ENCODE data around the gene JMJD6. TPM values are rescaled to one million over a fixed set of nuclear protein-coding genes. Genes with fewer than 3 reads are reported as not detected.
"Not testable (repeated sequence)": the region's sequence is repeated elsewhere in the genome, so short reads cannot be mapped to it uniquely, and the experiment has no call there.

JMJD6 gene
- polyA plus RNA-seq, 1 donor (not counting 4 experiments of a cell fraction or from before 2014, with no cell fraction given), result 12.0 TPM

DNA sequence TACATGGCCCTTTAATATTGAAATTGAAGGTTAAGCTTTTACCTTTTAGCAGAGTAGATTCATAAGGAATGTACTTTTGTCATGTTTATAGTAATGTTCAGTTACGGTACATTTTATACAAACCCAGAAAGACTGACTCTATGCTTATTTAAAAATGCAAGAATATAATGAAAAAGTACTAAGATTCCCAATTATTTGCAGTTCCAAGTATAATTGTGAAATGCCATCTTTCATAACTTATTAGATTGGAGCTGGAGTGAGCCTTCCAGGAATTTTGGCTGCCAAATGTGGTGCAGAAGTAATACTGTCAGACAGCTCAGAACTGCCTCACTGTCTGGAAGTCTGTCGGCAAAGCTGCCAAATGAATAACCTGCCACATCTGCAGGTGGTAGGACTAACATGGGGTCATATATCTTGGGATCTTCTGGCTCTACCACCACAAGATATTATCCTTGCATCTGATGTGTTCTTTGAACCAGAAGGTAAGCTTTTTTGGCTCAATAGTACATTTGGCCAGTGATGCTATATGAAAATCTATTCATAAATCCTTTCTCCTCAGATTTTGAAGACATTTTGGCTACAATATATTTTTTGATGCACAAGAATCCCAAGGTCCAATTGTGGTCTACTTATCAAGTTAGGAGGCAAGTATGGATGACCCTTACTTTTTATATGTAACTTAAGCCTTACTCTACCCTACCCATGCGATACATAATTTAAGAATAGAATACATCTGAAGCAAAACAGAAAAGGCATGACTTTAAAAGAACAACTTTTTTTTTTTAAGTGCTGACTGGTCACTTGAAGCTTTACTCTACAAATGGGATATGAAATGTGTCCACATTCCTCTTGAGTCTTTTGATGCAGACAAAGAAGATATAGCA, 6.6 kb upstream of the JMJD6 start:
- Histone ChIP-seq H3K27me3 (ENCODE audit: control insufficient read depth, extremely low read depth, insufficient read depth, low read length) (no peaks in the 10 kb centered on the region), H3K36me3 (ENCODE audit: control insufficient read depth in 2 of 2, extremely low read depth in 1 of 2, insufficient read depth in 2 of 2, low read length in 2 of 2) (peaks cover 14 to 40% of the 10 kb centered on the region in 2 experiments), H3K9ac (ENCODE audit: control insufficient read depth, extremely low read depth, insufficient read depth, low read length) (peak overlapping the region; percentile 1), H3K27ac (ENCODE audit: control insufficient read depth, insufficient read depth, low read length) (no peak overlapping the region), H3K9me1 (ENCODE audit: control insufficient read depth, extremely low read depth, insufficient read depth, low read length) (no peaks in the 10 kb centered on the region), H2AFZ (ENCODE audit: control insufficient read depth, low read length) (no peak overlapping the region), H3K4me1 (ENCODE audit: control insufficient read depth, extremely low read depth, insufficient read depth, low read length) (peaks cover 24% of the 10 kb centered on the region), H3K4me2 (ENCODE audit: control insufficient read depth, extremely low read depth, insufficient read depth, low read depth, low read length) (peak overlapping the region; percentile 96), H4K20me1 (ENCODE audit: control insufficient read depth, extremely low read depth, insufficient read depth, low read length) (peaks cover 28% of the 10 kb centered on the region), H3K9me3 (ENCODE audit: control insufficient read depth, low read depth, low read length) (no peaks in the 10 kb centered on the region), H3K79me2 (ENCODE audit: control insufficient read depth, insufficient read depth, low read length) (peaks cover 69% of the 10 kb centered on the region), H3K4me3 (ENCODE audit: control insufficient read depth in 2 of 3, extremely low read depth in 1 of 3, insufficient read depth in 2 of 3, low read depth in 1 of 3, low read length in 3 of 3) (peak overlapping the region in 2 of 3 experiments; percentile 98 to 100)
- FAIRE-seq, result no peak
- TF ChIP-seq, protein P1, sequence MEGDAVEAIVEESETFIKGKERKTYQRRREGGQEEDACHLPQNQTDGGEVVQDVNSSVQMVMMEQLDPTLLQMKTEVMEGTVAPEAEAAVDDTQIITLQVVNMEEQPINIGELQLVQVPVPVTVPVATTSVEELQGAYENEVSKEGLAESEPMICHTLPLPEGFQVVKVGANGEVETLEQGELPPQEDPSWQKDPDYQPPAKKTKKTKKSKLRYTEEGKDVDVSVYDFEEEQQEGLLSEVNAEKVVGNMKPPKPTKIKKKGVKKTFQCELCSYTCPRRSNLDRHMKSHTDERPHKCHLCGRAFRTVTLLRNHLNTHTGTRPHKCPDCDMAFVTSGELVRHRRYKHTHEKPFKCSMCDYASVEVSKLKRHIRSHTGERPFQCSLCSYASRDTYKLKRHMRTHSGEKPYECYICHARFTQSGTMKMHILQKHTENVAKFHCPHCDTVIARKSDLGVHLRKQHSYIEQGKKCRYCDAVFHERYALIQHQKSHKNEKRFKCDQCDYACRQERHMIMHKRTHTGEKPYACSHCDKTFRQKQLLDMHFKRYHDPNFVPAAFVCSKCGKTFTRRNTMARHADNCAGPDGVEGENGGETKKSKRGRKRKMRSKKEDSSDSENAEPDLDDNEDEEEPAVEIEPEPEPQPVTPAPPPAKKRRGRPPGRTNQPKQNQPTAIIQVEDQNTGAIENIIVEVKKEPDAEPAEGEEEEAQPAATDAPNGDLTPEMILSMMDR (optimal IDR thresholded peaks at IDR 0.05 in 1 of 3, IDR thresholded peaks at IDR 0.05 in 1 of 3, conservative IDR thresholded peaks at IDR 0.05 in 1 of 3; ENCODE audit: extremely low read depth in 1 of 3, insufficient read depth in 2 of 3, low read length in 3 of 3), result no peak
- TF ChIP-seq EZH2 (IDR thresholded peaks at IDR 0.05; ENCODE audit: low read length), result no peak
- no peak for DNase-seq (ENCODE audit: low read depth, low spot score)
- dilution Hi-C loops (cut with MboI; ENCODE audit: extremely low pct_ligation_motif_present, low sequenced_read_pairs), result no loop called here

DNA sequence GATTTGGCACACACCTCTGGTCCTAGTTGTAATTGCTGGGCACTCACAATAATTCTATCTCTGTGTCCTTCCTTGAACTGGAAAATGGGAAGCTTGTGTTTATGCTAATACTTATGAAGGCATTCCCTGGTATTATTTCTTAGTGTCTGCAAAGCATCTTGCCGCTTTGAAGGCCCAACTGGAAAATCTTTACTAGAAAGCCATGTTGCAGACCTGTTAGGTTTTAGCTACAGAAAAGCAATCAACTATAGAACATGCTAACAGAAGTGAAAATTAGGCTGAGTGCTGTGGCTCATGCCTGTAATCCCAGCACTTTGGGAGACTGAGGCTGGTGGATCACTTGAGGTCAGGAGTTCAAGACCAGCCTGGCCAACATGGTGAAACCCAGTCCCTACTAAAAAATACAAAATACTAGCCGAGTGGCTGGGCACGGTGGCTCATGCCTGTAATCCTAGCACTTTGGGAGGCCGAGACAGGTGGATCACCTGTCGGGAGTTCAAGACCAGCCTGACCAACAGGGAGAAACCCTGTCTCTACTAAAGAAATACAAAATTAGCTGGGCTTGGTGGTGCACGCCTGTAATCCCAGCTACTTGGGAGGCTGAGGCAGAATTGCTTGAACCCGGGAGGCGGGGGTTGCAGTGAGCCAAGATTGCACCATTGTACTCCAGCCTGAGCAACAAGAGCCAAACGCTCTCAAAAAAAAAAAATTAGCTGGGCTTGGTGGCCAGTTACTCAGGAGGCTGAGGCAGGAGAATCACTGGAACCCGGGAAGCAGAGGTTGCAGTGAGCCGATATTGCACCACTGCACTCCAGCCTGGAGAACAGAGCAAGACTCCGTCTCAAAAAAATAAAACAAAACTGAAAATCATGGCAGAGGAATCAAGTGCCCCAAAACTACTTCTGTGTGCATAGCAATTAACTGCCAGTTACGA, 5.7 kb upstream of the JMJD6 start:
- H3K9ac ChIP-seq (ENCODE audit: control insufficient read depth, extremely low read depth, insufficient read depth, low read length), result peak overlapping the region; percentile 1
- H3K9me3 ChIP-seq (ENCODE audit: control insufficient read depth, low read depth, low read length); H3K27ac ChIP-seq (ENCODE audit: control insufficient read depth, insufficient read depth, low read length); H2AFZ ChIP-seq (ENCODE audit: control insufficient read depth, low read length); H3K4me2 ChIP-seq (ENCODE audit: control insufficient read depth, extremely low read depth, insufficient read depth, low read depth, low read length); H3K9me1 ChIP-seq (ENCODE audit: control insufficient read depth, extremely low read depth, insufficient read depth, low read length); H3K4me3 ChIP-seq (ENCODE audit: control insufficient read depth in 2 of 3, extremely low read depth in 1 of 3, insufficient read depth in 2 of 3, low read depth in 1 of 3, low read length in 3 of 3); H3K27me3 ChIP-seq (ENCODE audit: control insufficient read depth, extremely low read depth, insufficient read depth, low read length); FAIRE-seq; dilution Hi-C loops (cut with MboI; ENCODE audit: extremely low pct_ligation_motif_present, low sequenced_read_pairs); DNase-seq (ENCODE audit: low read depth, low spot score): not testable (repeated sequence)
- peaks cover 30% of the 10 kb centered on the region for H3K4me1 ChIP-seq (ENCODE audit: control insufficient read depth, extremely low read depth, insufficient read depth, low read length)
- H3K36me3 ChIP-seq (ENCODE audit: control insufficient read depth in 2 of 2, extremely low read depth in 1 of 2, insufficient read depth in 2 of 2, low read length in 2 of 2), result peaks cover 14 to 40% of the 10 kb centered on the region in 2 experiments
- H3K79me2 ChIP-seq (ENCODE audit: control insufficient read depth, insufficient read depth, low read length), result peaks cover 78% of the 10 kb centered on the region
- H4K20me1 ChIP-seq (ENCODE audit: control insufficient read depth, extremely low read depth, insufficient read depth, low read length), result peaks cover 28% of the 10 kb centered on the region
